SK-N-MC (cell line): ENCODE data around the gene CFAP107.

Source experiments
- EZH2 ChIP-seq: fragments of 200-600 bp; sonication (generic); IDR thresholded peaks from one replicate; pipeline ENCODE4 v1.6.1; 2017; ENCODE audit warnings: antibody characterized with exemption
- FOXP2 ChIP-seq: optimal IDR thresholded peaks from 2 replicates; pipeline ENCODE3; 2011; ENCODE audit warnings: mild to moderate bottlenecking, moderate library complexity; ENCODE audit not compliant: insufficient read depth; ENCODE audit errors: extremely low read length, control extremely low read depth
- POLR2AphosphoS5 ChIP-seq: IDR thresholded peaks from 2 replicates; pipeline ENCODE4 v1.6.1; 2012; ENCODE audit warnings: mild to moderate bottlenecking, low read depth, low read length, borderline replicate concordance

DNA sequence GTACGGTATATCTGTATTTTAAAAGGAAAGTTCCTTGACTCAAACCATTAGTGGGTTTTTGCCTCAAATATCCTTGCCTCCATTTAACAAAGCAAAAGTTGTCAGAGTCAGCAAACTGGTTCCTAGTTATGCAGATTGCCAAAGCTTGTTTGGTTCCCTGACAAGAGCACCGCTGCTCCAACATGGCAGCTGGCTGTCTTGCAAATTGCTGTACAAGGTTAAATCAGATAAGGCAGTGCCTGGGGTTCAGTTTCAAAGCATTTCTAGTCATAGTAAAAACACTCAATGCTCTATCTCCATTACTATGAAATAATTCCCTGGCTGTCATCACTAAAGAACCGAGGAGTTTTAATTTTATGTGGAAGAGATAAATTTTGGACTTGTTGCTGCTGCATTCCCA lies 11.3 kb upstream of the CFAP107 start:
- TF ChIP-seq POLR2AphosphoS5 (no peak), EZH2 (no peak), FOXP2 (no peak)
